Neuronal stem cell (in vitro differentiated cells): Measurements from ENCODE around the gene FGB.

Experiments used
- DNase-seq: peaks from one replicate; pipeline ENCODE4 v3.0.0-alpha.2; 2013; ENCODE audit warnings: low spot score
- H2AFZ ChIP-seq: one replicate; pipeline ENCODE4 v1.6.1; 2013; ENCODE audit warnings: mild to moderate bottlenecking, low read length, inconsistent platforms
- H2AK5ac ChIP-seq: 2 replicates; pipeline ENCODE4 v1.6.1; 2013; ENCODE audit warnings: low read depth, mild to moderate bottlenecking, inconsistent platforms, low read length, moderate library complexity, mixed read lengths
- H2BK120ac ChIP-seq: 2 replicates; pipeline ENCODE4 v1.6.1; 2013; ENCODE audit warnings: low read depth, mild to moderate bottlenecking, inconsistent platforms, low read length, moderate library complexity, mixed read lengths
- H2BK12ac ChIP-seq: one replicate; pipeline ENCODE4 v1.6.1; 2013; ENCODE audit warnings: low read length, inconsistent platforms
- H2BK15ac ChIP-seq: 2 replicates; pipeline ENCODE4 v1.6.1; 2013; ENCODE audit warnings: mild to moderate bottlenecking, low read length, inconsistent platforms, mixed read lengths
- H2BK5ac ChIP-seq: one replicate; pipeline ENCODE4 v1.6.1; 2013; ENCODE audit warnings: inconsistent platforms, mild to moderate bottlenecking, low read length, moderate library complexity
- H3K14ac ChIP-seq: one replicate; pipeline ENCODE4 v1.6.1; 2013; ENCODE audit warnings: low read length, inconsistent platforms
- H3K18ac ChIP-seq: 2 replicates; pipeline ENCODE4 v1.6.1; 2013; ENCODE audit warnings: low read length, inconsistent platforms
- H3K23ac ChIP-seq: 2 replicates; pipeline ENCODE4 v1.6.1; 2013; ENCODE audit warnings: low read depth, mild to moderate bottlenecking, mixed read lengths, low read length, inconsistent platforms; ENCODE audit not compliant: poor library complexity
- H3K27ac ChIP-seq: replicated peaks from 3 replicates; pipeline ENCODE4 v1.5.1; 2013; ENCODE audit warnings: low read length, inconsistent platforms
- H3K27me3 ChIP-seq, 3 experiments: 2 replicates each; pipeline ENCODE4 v1.6.1; 2013; ENCODE audit warnings: low read length in 3 of 3, mild to moderate bottlenecking in 2 of 3, inconsistent platforms in 1 of 3, low read depth in 1 of 3, mixed read lengths in 1 of 3, moderate library complexity in 1 of 3; ENCODE audit not compliant: control insufficient read depth in 3 of 3, insufficient read depth in 3 of 3
- H3K36me3 ChIP-seq, 2 donors: replicated peaks in 1 of 2; 2 replicates each; pipeline ENCODE4 v1.6.1; 2013; ENCODE audit warnings: low read length in 2 of 2; ENCODE audit not compliant: control insufficient read depth in 2 of 2, insufficient read depth in 2 of 2
- H3K4ac ChIP-seq: 2 replicates; pipeline ENCODE4 v1.6.1; 2013; ENCODE audit warnings: inconsistent platforms, mild to moderate bottlenecking, low read length, moderate library complexity
- H3K4me1 ChIP-seq, 2 donors: 1 replicate in 1 of 2; 2 replicates in 1 of 2; pipeline ENCODE4 v1.6.1; 2013; ENCODE audit warnings: low read length in 2 of 2, low read depth in 1 of 2; ENCODE audit not compliant: control insufficient read depth in 2 of 2, insufficient read depth in 1 of 2
- H3K4me2 ChIP-seq: one replicate; pipeline ENCODE4 v1.6.1; 2013; ENCODE audit warnings: mild to moderate bottlenecking, low read length, inconsistent platforms; ENCODE audit not compliant: insufficient read depth, poor library complexity, severe bottlenecking
- H3K4me3 ChIP-seq, 2 donors: 2 replicates each; pipeline ENCODE4 v1.5.1; 2013; ENCODE audit warnings: low read length in 2 of 2, mild to moderate bottlenecking in 2 of 2, inconsistent platforms in 1 of 2, moderate library complexity in 1 of 2
- H3K79me1 ChIP-seq: one replicate; pipeline ENCODE4 v1.6.1; 2013; ENCODE audit warnings: low read depth, mild to moderate bottlenecking, inconsistent platforms, low read length, moderate library complexity
- H3K9ac ChIP-seq: one replicate; pipeline ENCODE4 v1.6.1; 2013; ENCODE audit warnings: mild to moderate bottlenecking, low read depth, low read length, inconsistent platforms; ENCODE audit not compliant: poor library complexity
- H3K9me3 ChIP-seq, 2 donors: replicated peaks in 1 of 2; 2 replicates each; pipeline versions ENCODE3 to v1.6.1; 2013; ENCODE audit warnings: low read length in 2 of 2, mild to moderate bottlenecking in 2 of 2, inconsistent platforms in 1 of 2, low read depth in 1 of 2, mixed read lengths in 1 of 2, moderate library complexity in 1 of 2; ENCODE audit not compliant: control insufficient read depth in 2 of 2, insufficient read depth in 1 of 2
- H4K8ac ChIP-seq: one replicate; pipeline ENCODE4 v1.6.1; 2013; ENCODE audit warnings: low read depth, mild to moderate bottlenecking, inconsistent platforms, low read length, moderate library complexity
- H4K91ac ChIP-seq: one replicate; pipeline ENCODE4 v1.6.1; 2013; ENCODE audit warnings: low read length, low read depth, mild to moderate bottlenecking, inconsistent platforms; ENCODE audit not compliant: poor library complexity
- WGBS, 2 donors: extraction: QIAGEN DNeasy Blood & Tissue Kit; methylation state at CpG; one replicate each; pipeline ENCODE4 v1.1.7; 2013; ENCODE audit warnings: missing lambda C conversion rate in 2 of 2, mixed read lengths in 1 of 2; ENCODE audit not compliant: insufficient read length in 2 of 2, insufficient replicate concordance in 1 of 2; ENCODE audit errors: extremely low coverage in 2 of 2; 5-methylcytosine and 5-hydroxymethylcytosine counted together

The FGB gene

DNA sequence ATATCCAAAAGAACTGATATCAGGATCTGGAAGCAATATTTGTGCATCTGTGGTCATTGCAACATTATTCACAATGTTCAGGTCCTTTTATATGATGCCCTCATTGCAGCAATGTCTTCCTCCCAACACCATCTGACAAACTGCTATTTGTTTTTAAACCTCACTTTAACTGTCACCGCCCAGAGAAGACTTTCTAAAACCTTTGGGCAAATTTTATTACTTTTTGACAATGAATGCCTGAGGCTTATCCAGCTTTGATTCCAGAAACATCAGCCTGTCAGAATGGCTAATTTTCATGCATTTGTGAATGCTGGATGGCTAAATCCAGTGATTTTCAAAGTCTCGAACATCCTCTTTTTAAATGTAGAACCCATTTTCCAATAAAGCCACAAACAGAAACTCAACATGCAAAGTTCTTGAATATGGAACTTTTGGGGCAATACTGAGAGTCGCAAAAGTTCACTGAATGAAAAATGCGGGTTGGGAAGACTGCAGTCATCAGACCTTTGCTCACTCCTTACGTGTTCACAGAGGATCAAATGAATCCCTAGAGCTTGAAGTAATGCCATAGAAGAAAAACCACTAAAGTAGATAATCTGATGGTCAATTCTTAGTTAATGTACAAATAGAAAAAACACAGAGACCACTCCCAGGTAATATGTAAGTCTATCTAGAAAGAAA is 10.5 kb downstream of the FGB start:
- H3K18ac ChIP-seq = no peak overlapping the region
- H3K4me2 ChIP-seq = no peak overlapping the region
- H3K4me1 ChIP-seq = no peaks in the 10 kb centered on the region
- no peak overlapping the region for H2AK5ac ChIP-seq
- no peak overlapping the region for H2AFZ ChIP-seq
- H2BK12ac ChIP-seq = no peak overlapping the region
- no peak overlapping the region for H3K4me3 ChIP-seq
- no peaks in the 10 kb centered on the region for H3K36me3 ChIP-seq
- H4K8ac ChIP-seq = no peak overlapping the region
- WGBS, 2 donors = no CpG with 5 or more reads among the region's 5 CpGs
- H3K27me3 ChIP-seq = no peaks in the 10 kb centered on the region
- no peaks in the 10 kb centered on the region for H3K9me3 ChIP-seq
- H2BK5ac ChIP-seq = no peak overlapping the region
- H3K9ac ChIP-seq = no peak overlapping the region
- no peak overlapping the region for H2BK120ac ChIP-seq
- no peak overlapping the region for H3K4ac ChIP-seq
- H2BK15ac ChIP-seq = no peak overlapping the region
- H3K79me1 ChIP-seq = no peaks in the 10 kb centered on the region
- DNase-seq = no peak
- no peak overlapping the region for H3K14ac ChIP-seq
- H4K91ac ChIP-seq = no peak overlapping the region
- no peak overlapping the region for H3K27ac ChIP-seq
- H3K23ac ChIP-seq = no peak overlapping the region

DNA sequence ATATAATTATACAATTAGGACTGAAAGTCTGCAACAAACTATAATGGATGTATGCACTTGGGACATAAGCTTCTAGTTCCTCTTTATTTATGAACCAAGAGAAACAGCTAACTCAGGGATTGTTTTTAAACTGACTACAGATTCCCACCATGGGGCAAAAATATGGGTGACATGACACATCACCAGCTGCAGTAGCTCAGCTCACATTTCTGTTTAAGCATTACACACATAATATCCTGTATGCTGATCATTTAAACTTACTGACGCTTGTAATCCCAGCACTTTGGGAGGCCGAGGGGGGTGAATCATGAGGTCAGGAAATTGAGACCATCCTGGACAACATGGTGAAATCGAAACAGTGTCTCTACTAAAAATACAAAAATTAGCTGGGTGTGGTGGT is 11.5 kb downstream of the FGB start:
- no peak overlapping the region for H3K18ac ChIP-seq
- no peaks in the 10 kb centered on the region for H3K9me3 ChIP-seq
- no peaks in the 10 kb centered on the region for H3K4me1 ChIP-seq
- H3K79me1 ChIP-seq = no peaks in the 10 kb centered on the region
- no peak overlapping the region for H2BK5ac ChIP-seq
- no peak overlapping the region for H3K4me2 ChIP-seq
- no peaks in the 10 kb centered on the region for H3K27me3 ChIP-seq
- H3K4me3 ChIP-seq = no peak overlapping the region
- H3K27ac ChIP-seq = no peak overlapping the region
- no peak overlapping the region for H4K91ac ChIP-seq
- no peak overlapping the region for H2AK5ac ChIP-seq
- H2AFZ ChIP-seq = no peak overlapping the region
- no peaks in the 10 kb centered on the region for H3K36me3 ChIP-seq
- WGBS, 2 donors = no CpG with 5 or more reads among the region's 3 CpGs
- H4K8ac ChIP-seq = no peak overlapping the region
- H3K4ac ChIP-seq = no peak overlapping the region
- no peak overlapping the region for H3K14ac ChIP-seq
- no peak overlapping the region for H3K9ac ChIP-seq
- no peak overlapping the region for H2BK12ac ChIP-seq
- no peak for DNase-seq
- H3K23ac ChIP-seq = no peak overlapping the region
- H2BK120ac ChIP-seq = no peak overlapping the region
- H2BK15ac ChIP-seq = no peak overlapping the region

DNA sequence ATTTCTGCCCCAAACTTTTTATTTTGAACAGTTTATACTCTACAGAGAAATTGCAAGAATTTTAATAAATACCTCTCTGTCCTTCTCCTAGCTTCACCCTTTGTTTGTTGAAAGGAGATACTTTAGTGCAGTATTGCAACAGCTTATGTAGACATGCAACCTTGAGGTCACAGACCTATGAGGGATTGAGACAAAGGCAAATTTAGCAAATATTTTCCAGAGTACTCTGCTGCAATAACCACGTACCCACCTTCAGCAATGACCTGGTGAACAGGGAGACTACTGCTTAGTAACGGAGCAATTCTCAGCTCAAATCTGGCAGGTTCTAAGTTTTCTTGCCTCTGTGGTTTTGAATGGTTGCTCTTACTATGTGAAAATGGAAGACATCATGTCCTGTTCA is 14.5 kb downstream of the FGB start:
- Histone ChIP-seq H3K36me3 (no peaks in the 10 kb centered on the region), H3K4me1 (no peaks in the 10 kb centered on the region), H3K4ac (no peak overlapping the region), H3K27ac (no peak overlapping the region), H3K9ac (no peak overlapping the region), H2BK120ac (no peak overlapping the region), H2BK5ac (no peak overlapping the region), H2BK15ac (no peak overlapping the region), H4K8ac (no peak overlapping the region), H3K79me1 (peaks cover 1% of the 10 kb centered on the region), H3K18ac (no peak overlapping the region), H3K4me2 (no peak overlapping the region), H4K91ac (no peak overlapping the region), H3K23ac (no peak overlapping the region), H3K27me3 (no peaks in the 10 kb centered on the region), H2BK12ac (no peak overlapping the region), H3K4me3 (no peak overlapping the region), H3K9me3 (no peaks in the 10 kb centered on the region), H3K14ac (no peak overlapping the region), H2AFZ (no peak overlapping the region), H2AK5ac (no peak overlapping the region)
- whole genome bisulfite sequencing, 2 donors = no CpG with 5 or more reads among the region's 2 CpGs
- no peak for DNase-seq

DNA sequence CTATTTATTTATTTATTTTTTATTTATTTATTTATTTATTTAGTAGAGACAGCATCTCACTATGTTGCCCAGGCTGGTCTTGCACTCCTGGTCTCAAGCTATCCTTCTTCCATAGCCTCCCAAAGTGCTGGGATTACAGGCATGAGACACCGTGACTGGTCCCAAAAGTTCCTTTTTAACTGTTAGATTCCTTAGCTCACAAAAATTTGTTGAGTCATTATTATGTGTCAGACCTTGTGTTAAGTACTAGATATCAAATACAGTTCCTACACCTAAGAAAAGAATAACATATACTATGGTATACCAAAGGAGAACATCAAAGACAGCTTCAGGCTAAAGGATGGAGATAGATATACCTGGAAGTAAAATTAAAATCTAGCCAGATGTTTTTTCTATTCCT is 16.1 kb downstream of the FGB start:
- no peak overlapping the region for H3K4ac ChIP-seq
- no peak overlapping the region for H3K9ac ChIP-seq
- no CpG with 5 or more reads among the region's 1 CpG for WGBS, 2 donors
- H3K27ac ChIP-seq = no peak overlapping the region
- no peak overlapping the region for H2BK5ac ChIP-seq
- H3K79me1 ChIP-seq = peaks cover 1% of the 10 kb centered on the region
- no peak overlapping the region for H4K8ac ChIP-seq
- no peak overlapping the region for H2BK15ac ChIP-seq
- DNase-seq = no peak
- H3K4me3 ChIP-seq = no peak overlapping the region
- no peak overlapping the region for H2AFZ ChIP-seq
- H3K36me3 ChIP-seq = no peaks in the 10 kb centered on the region
- no peak overlapping the region for H3K23ac ChIP-seq
- H3K4me2 ChIP-seq = no peak overlapping the region
- no peak overlapping the region for H2BK12ac ChIP-seq
- H3K4me1 ChIP-seq = no peaks in the 10 kb centered on the region
- no peak overlapping the region for H3K18ac ChIP-seq
- H3K27me3 ChIP-seq = no peaks in the 10 kb centered on the region
- H3K9me3 ChIP-seq = no peaks in the 10 kb centered on the region
- H4K91ac ChIP-seq = no peak overlapping the region
- no peak overlapping the region for H2BK120ac ChIP-seq
- H2AK5ac ChIP-seq = no peak overlapping the region
- no peak overlapping the region for H3K14ac ChIP-seq
